WTC11 (cell line): ENCODE results near the gene SLC47A2. TPM values are rescaled to one million over a fixed set of nuclear protein-coding genes. Genes with fewer than 3 reads are reported as not detected.

Experiments
- AR ChIP-seq: fragments of 250-450 bp; sonication (Bioruptor Pico); IDR thresholded peaks from 2 replicates; pipeline ENCODE4 v1.9.0; 2021; ENCODE audit warnings: mild to moderate bottlenecking
- ARID4B ChIP-seq: sonication (generic); formaldehyde crosslinking; IDR thresholded peaks from 2 replicates; pipeline ENCODE4 v1.8.0; 2023; ENCODE audit warnings: missing genetic modification reagents, mild to moderate bottlenecking, borderline replicate concordance
- CREB1 ChIP-seq: sonication (generic); formaldehyde crosslinking; IDR thresholded peaks from 2 replicates; pipeline ENCODE4 v1.8.0; 2023; ENCODE audit warnings: mild to moderate bottlenecking, missing genetic modification reagents
- E2F4 ChIP-seq: sonication (generic); formaldehyde crosslinking; IDR thresholded peaks from 2 replicates; pipeline ENCODE4 v1.8.1; 2022; ENCODE audit warnings: low read depth, mild to moderate bottlenecking, moderate library complexity, missing genetic modification reagents, borderline replicate concordance
- ELF4 ChIP-seq: sonication (generic); formaldehyde crosslinking; IDR thresholded peaks from 2 replicates; pipeline ENCODE4 v1.8.1; 2022; ENCODE audit warnings: low read depth, mild to moderate bottlenecking, moderate library complexity, missing genetic modification reagents
- FOXJ3 ChIP-seq: sonication (generic); formaldehyde crosslinking; IDR thresholded peaks from 2 replicates; pipeline ENCODE4 v1.9.0; 2021; ENCODE audit warnings: missing genetic modification reagents, mild to moderate bottlenecking, borderline replicate concordance
- FOXK1 ChIP-seq: sonication (generic); formaldehyde crosslinking; IDR thresholded peaks from 2 replicates; pipeline ENCODE4 v1.8.0; 2022; ENCODE audit warnings: mild to moderate bottlenecking, moderate library complexity, missing genetic modification reagents
- FOXP1 ChIP-seq: sonication (generic); formaldehyde crosslinking; IDR thresholded peaks from 2 replicates; pipeline ENCODE4 v1.8.0; 2022; ENCODE audit warnings: missing genetic modification reagents, mild to moderate bottlenecking, moderate library complexity, borderline replicate concordance
- GABPB1 ChIP-seq: sonication (generic); formaldehyde crosslinking; IDR thresholded peaks from 2 replicates; pipeline ENCODE4 v1.8.1; 2023; ENCODE audit warnings: mild to moderate bottlenecking, missing genetic modification reagents
- HMGA2 ChIP-seq: fragments of 250-450 bp; sonication (Bioruptor Pico); IDR thresholded peaks from 2 replicates; pipeline ENCODE4 v1.4.0; 2021; ENCODE audit warnings: mild to moderate bottlenecking, moderate library complexity
- IRF1 ChIP-seq: sonication (generic); formaldehyde crosslinking; IDR thresholded peaks from 2 replicates; pipeline ENCODE4 v1.8.0; 2023; ENCODE audit warnings: missing genetic modification reagents
- MXD4 ChIP-seq: fragments of 250-450 bp; sonication (Bioruptor Pico); IDR thresholded peaks from 2 replicates; pipeline ENCODE4 v1.8.0; 2021; ENCODE audit warnings: mild to moderate bottlenecking, moderate library complexity, borderline replicate concordance
- MYBL2 ChIP-seq: sonication (generic); formaldehyde crosslinking; IDR thresholded peaks from 2 replicates; pipeline ENCODE4 v1.8.1; 2023; ENCODE audit warnings: mild to moderate bottlenecking, moderate library complexity, missing genetic modification reagents
- NR2C2 ChIP-seq: sonication (generic); formaldehyde crosslinking; IDR thresholded peaks from 2 replicates; pipeline ENCODE4 v1.8.0; 2022; ENCODE audit warnings: mild to moderate bottlenecking, missing genetic modification reagents
- OVOL2 ChIP-seq: fragments of 250-450 bp; sonication (Bioruptor Pico); IDR thresholded peaks from 2 replicates; pipeline ENCODE4 v1.9.0; 2021; ENCODE audit warnings: mild to moderate bottlenecking, borderline replicate concordance
- RORB ChIP-seq: fragments of 250-450 bp; sonication (Bioruptor Pico); IDR thresholded peaks from 2 replicates; pipeline ENCODE4 v1.9.0; 2021; ENCODE audit warnings: mild to moderate bottlenecking
- ZBTB21 ChIP-seq: sonication (generic); formaldehyde crosslinking; IDR thresholded peaks from 2 replicates; pipeline ENCODE4 v1.8.1; 2023; ENCODE audit warnings: mild to moderate bottlenecking, missing genetic modification reagents, borderline replicate concordance
- ZBTB43 ChIP-seq: sonication (generic); formaldehyde crosslinking; IDR thresholded peaks from 2 replicates; pipeline ENCODE4 v1.8.1; 2023; ENCODE audit warnings: mild to moderate bottlenecking, missing genetic modification reagents
- ZMAT4 ChIP-seq: fragments of 250-450 bp; sonication (Bioruptor Pico); IDR thresholded peaks from 2 replicates; pipeline ENCODE4 v1.9.0; 2021; ENCODE audit warnings: mild to moderate bottlenecking
- ZNF121 ChIP-seq: sonication (generic); formaldehyde crosslinking; IDR thresholded peaks from 2 replicates; pipeline ENCODE4 v1.8.0; 2023; ENCODE audit warnings: missing genetic modification reagents
- ZNF281 ChIP-seq: sonication (generic); formaldehyde crosslinking; IDR thresholded peaks from 2 replicates; pipeline ENCODE4 v1.8.0; 2023; ENCODE audit warnings: mild to moderate bottlenecking, missing genetic modification reagents
- ZNF512 ChIP-seq: sonication (generic); formaldehyde crosslinking; IDR thresholded peaks from 2 replicates; pipeline ENCODE4 v1.8.1; 2022; ENCODE audit warnings: missing genetic modification reagents, borderline replicate concordance
- total RNA-seq: library from RNA; stranded (reverse); gene quantifications from 3 replicates; pipeline ENCODE4 v1.2.3, GENCODE V29; 2021

The SLC47A2 gene
- total RNA-seq, 1 experiment from 2014 or later, result not detected

- TF ChIP-seq AR (CRISPR knock-in tag) (no peak), ELF4 (no peak), ARID4B (CRISPR knock-in tag) (no peak), ZMAT4 (no peak), FOXJ3 (CRISPR knock-in tag) (no peak), ZBTB21 (no peak), ZNF512 (CRISPR knock-in tag) (no peak), HMGA2 (no peak), ZBTB43 (no peak), ZNF121 (CRISPR knock-in tag) (no peak), OVOL2 (CRISPR knock-in tag) (no peak), RORB (CRISPR knock-in tag) (no peak), GABPB1 (no peak), MXD4 (CRISPR knock-in tag) (no peak), CREB1 (CRISPR knock-in tag) (no peak), FOXK1 (CRISPR knock-in tag) (no peak), FOXP1 (CRISPR knock-in tag) (no peak), NR2C2 (CRISPR knock-in tag) (0 out of 2 replicates have a peak, but pooled peaks have one; percentile 22), MYBL2 (CRISPR knock-in tag) (peak; percentile 37; the same call in 1 of the 2 replicates), IRF1 (peak; percentile 22; the same call in 1 of the 2 replicates), ZNF281 (CRISPR knock-in tag) (0 out of 2 replicates have a peak, but pooled peaks have one; percentile 29), E2F4 (no peak)
Observed at GRCh38 chr17:19647697-19648474, 68.5 kb downstream of the SLC47A2 start (continued).
